Measurements from ENCODE around the gene ZNF407.

The ZNF407 gene

GRCh38 chr18:74995419-74995736, 397.7 kb downstream of the ZNF407 start:
- Histone ChIP-seq H3K4me3 (ENCODE audit: control insufficient read depth in 1 of 7, extremely low read depth in 1 of 7, insufficient read depth in 4 of 7, low read depth in 2 of 7, low read length in 6 of 7) (no peak overlapping the region), H3K9me3 (ENCODE audit: control extremely low read depth in 1 of 5, control insufficient read depth in 4 of 5, insufficient read depth in 2 of 5, low read depth in 1 of 5, low read length in 4 of 5) (no peaks in the 10 kb centered on the region), H3K27ac (ENCODE audit: insufficient read depth in 1 of 2, low read depth in 1 of 2, low read length in 2 of 2, poor library complexity in 1 of 2, severe bottlenecking in 2 of 2) (no peak overlapping the region), H3K27me3 (replicated peaks in 2 of 5; ENCODE audit: control insufficient read depth in 4 of 5, insufficient read depth in 5 of 5, low read length in 4 of 5) (no peaks in the 10 kb centered on the region), H3K4me1 (ENCODE audit: control extremely low read depth in 1 of 4, control insufficient read depth in 4 of 4, insufficient read depth in 4 of 4, low read length in 3 of 4) (peaks cover 0 to 29% (median 11%) of the 10 kb centered on the region in 4 experiments), H3K36me3 (ENCODE audit: control insufficient read depth in 4 of 4, insufficient read depth in 4 of 4, low read length in 3 of 4) (no peaks in the 10 kb centered on the region)
- CTCF ChIA-PET, result interaction anchor here (1.5 kb wide), 1 partner anchor 11 kb away, joined by 6 read pairs; no protein-coding TSS in a partner anchor
- no CpG with 5 or more reads among the region's 2 CpGs for WGBS (ENCODE audit: insufficient coverage)
- DNase-seq, result no peak
- POLR2A ChIA-PET, result no interaction called here

- Histone ChIP-seq H3K4me1 (ENCODE audit: control extremely low read depth in 1 of 4, control insufficient read depth in 4 of 4, insufficient read depth in 4 of 4, low read length in 3 of 4) (peaks cover 0 to 24% (median 7%) of the 10 kb centered on the region in 4 experiments), H3K36me3 (ENCODE audit: control insufficient read depth in 4 of 4, insufficient read depth in 4 of 4, low read length in 3 of 4) (no peaks in the 10 kb centered on the region), H3K27ac (ENCODE audit: insufficient read depth in 1 of 2, low read depth in 1 of 2, low read length in 2 of 2, poor library complexity in 1 of 2, severe bottlenecking in 2 of 2) (no peak overlapping the region), H3K4me3 (ENCODE audit: control insufficient read depth in 1 of 7, extremely low read depth in 1 of 7, insufficient read depth in 4 of 7, low read depth in 2 of 7, low read length in 6 of 7) (no peak overlapping the region), H3K27me3 (replicated peaks in 2 of 5; ENCODE audit: control insufficient read depth in 4 of 5, insufficient read depth in 5 of 5, low read length in 4 of 5) (no peaks in the 10 kb centered on the region), H3K9me3 (ENCODE audit: control extremely low read depth in 1 of 5, control insufficient read depth in 4 of 5, insufficient read depth in 2 of 5, low read depth in 1 of 5, low read length in 4 of 5) (no peaks in the 10 kb centered on the region)
- 100% methylated on average over 4 of the region's 6 CpGs for WGBS (ENCODE audit: insufficient coverage)
- no peak for DNase-seq
- ChIA-PET CTCF (interaction anchor here (1.5 kb wide), 1 partner anchor 10 kb away, joined by 6 read pairs; no protein-coding TSS in a partner anchor), POLR2A (no interaction called here)
Measured at GRCh38 chr18:74996055-74996454, 398.4 kb downstream of the ZNF407 start.

GRCh38 chr18:74996996-74997395, 399.3 kb downstream of the ZNF407 start:
- no peak for DNase-seq
- H3K4me3 ChIP-seq (ENCODE audit: control insufficient read depth in 1 of 7, extremely low read depth in 1 of 7, insufficient read depth in 4 of 7, low read depth in 2 of 7, low read length in 6 of 7), result no peak overlapping the region
- ChIA-PET POLR2A (no interaction called here), CTCF (no interaction called here)
- H3K36me3 ChIP-seq (ENCODE audit: control insufficient read depth in 4 of 4, insufficient read depth in 4 of 4, low read length in 3 of 4), result no peaks in the 10 kb centered on the region
- H3K27me3 ChIP-seq (replicated peaks in 2 of 5; ENCODE audit: control insufficient read depth in 4 of 5, insufficient read depth in 5 of 5, low read length in 4 of 5), result no peaks in the 10 kb centered on the region
- peaks cover 0 to 14% (median 2%) of the 10 kb centered on the region in 4 experiments for H3K4me1 ChIP-seq (ENCODE audit: control extremely low read depth in 1 of 4, control insufficient read depth in 4 of 4, insufficient read depth in 4 of 4, low read length in 3 of 4)
- no peaks in the 10 kb centered on the region for H3K9me3 ChIP-seq (ENCODE audit: control extremely low read depth in 1 of 5, control insufficient read depth in 4 of 5, insufficient read depth in 2 of 5, low read depth in 1 of 5, low read length in 4 of 5)
- WGBS (ENCODE audit: insufficient coverage), result 93% methylated on average over 5 of the region's 6 CpGs
- no peak overlapping the region for H3K27ac ChIP-seq (ENCODE audit: insufficient read depth in 1 of 2, low read depth in 1 of 2, low read length in 2 of 2, poor library complexity in 1 of 2, severe bottlenecking in 2 of 2)

- Histone ChIP-seq H3K27me3 (replicated peaks in 2 of 5; ENCODE audit: control insufficient read depth in 4 of 5, insufficient read depth in 5 of 5, low read length in 4 of 5) (no peaks in the 10 kb centered on the region), H3K9me3 (ENCODE audit: control extremely low read depth in 1 of 5, control insufficient read depth in 4 of 5, insufficient read depth in 2 of 5, low read depth in 1 of 5, low read length in 4 of 5) (no peaks in the 10 kb centered on the region), H3K27ac (ENCODE audit: insufficient read depth in 1 of 2, low read depth in 1 of 2, low read length in 2 of 2, poor library complexity in 1 of 2, severe bottlenecking in 2 of 2) (no peak overlapping the region), H3K4me1 (ENCODE audit: control extremely low read depth in 1 of 4, control insufficient read depth in 4 of 4, insufficient read depth in 4 of 4, low read length in 3 of 4) (no peaks in the 10 kb centered on the region), H3K4me3 (ENCODE audit: control insufficient read depth in 1 of 7, extremely low read depth in 1 of 7, insufficient read depth in 4 of 7, low read depth in 2 of 7, low read length in 6 of 7) (no peak overlapping the region), H3K36me3 (ENCODE audit: control insufficient read depth in 4 of 4, insufficient read depth in 4 of 4, low read length in 3 of 4) (no peaks in the 10 kb centered on the region)
- no peak for DNase-seq
- ChIA-PET POLR2A (no interaction called here), CTCF (interaction anchor here (1.7 kb wide), 1 partner anchor 9 kb away, joined by 5 read pairs; no protein-coding TSS in a partner anchor)
- 100% methylated on average over 2 of the region's 3 CpGs for WGBS (ENCODE audit: insufficient coverage)
Measured at GRCh38 chr18:75000920-75001319, 403.2 kb downstream of the ZNF407 start.

- CTCF ChIA-PET, result no interaction called here
Measured at GRCh38 chr18:75003039-75003438, 405.4 kb downstream of the ZNF407 start.

GRCh38 chr18:75003764-75004690, 406.4 kb downstream of the ZNF407 start:
- Histone ChIP-seq H3K27me3 (replicated peaks in 2 of 5; ENCODE audit: control insufficient read depth in 4 of 5, insufficient read depth in 5 of 5, low read length in 4 of 5) (no peaks in the 10 kb centered on the region), H3K9me3 (ENCODE audit: control extremely low read depth in 1 of 5, control insufficient read depth in 4 of 5, insufficient read depth in 2 of 5, low read depth in 1 of 5, low read length in 4 of 5) (no peaks in the 10 kb centered on the region), H3K4me3 (ENCODE audit: control insufficient read depth in 1 of 7, extremely low read depth in 1 of 7, insufficient read depth in 4 of 7, low read depth in 2 of 7, low read length in 6 of 7) (no peak overlapping the region), H3K36me3 (ENCODE audit: control insufficient read depth in 4 of 4, insufficient read depth in 4 of 4, low read length in 3 of 4) (no peaks in the 10 kb centered on the region), H3K27ac (ENCODE audit: insufficient read depth in 1 of 2, low read depth in 1 of 2, low read length in 2 of 2, poor library complexity in 1 of 2, severe bottlenecking in 2 of 2) (no peak overlapping the region), H3K4me1 (ENCODE audit: control extremely low read depth in 1 of 4, control insufficient read depth in 4 of 4, insufficient read depth in 4 of 4, low read length in 3 of 4) (no peaks in the 10 kb centered on the region)
- DNase-seq, result no peak
- ChIA-PET POLR2A (no interaction called here), CTCF (interaction anchor here (1.5 kb wide), 1 partner anchor 37 kb away, joined by 3 read pairs; no protein-coding TSS in a partner anchor)
- over 99% methylated on average over 20 of the region's 23 CpGs for WGBS (ENCODE audit: insufficient coverage)

More at GRCh38 chr18:75003039-75003438, 405.4 kb downstream of the ZNF407 start:
- Histone ChIP-seq H3K36me3 (ENCODE audit: control insufficient read depth in 4 of 4, insufficient read depth in 4 of 4, low read length in 3 of 4) (no peaks in the 10 kb centered on the region), H3K4me1 (ENCODE audit: control extremely low read depth in 1 of 4, control insufficient read depth in 4 of 4, insufficient read depth in 4 of 4, low read length in 3 of 4) (no peaks in the 10 kb centered on the region), H3K9me3 (ENCODE audit: control extremely low read depth in 1 of 5, control insufficient read depth in 4 of 5, insufficient read depth in 2 of 5, low read depth in 1 of 5, low read length in 4 of 5) (no peaks in the 10 kb centered on the region), H3K4me3 (ENCODE audit: control insufficient read depth in 1 of 7, extremely low read depth in 1 of 7, insufficient read depth in 4 of 7, low read depth in 2 of 7, low read length in 6 of 7) (no peak overlapping the region), H3K27ac (ENCODE audit: insufficient read depth in 1 of 2, low read depth in 1 of 2, low read length in 2 of 2, poor library complexity in 1 of 2, severe bottlenecking in 2 of 2) (no peak overlapping the region), H3K27me3 (replicated peaks in 2 of 5; ENCODE audit: control insufficient read depth in 4 of 5, insufficient read depth in 5 of 5, low read length in 4 of 5) (no peaks in the 10 kb centered on the region)
- POLR2A ChIA-PET, result no interaction called here
- no peak for DNase-seq
- no CpG with 5 or more reads among the region's 2 CpGs for WGBS (ENCODE audit: insufficient coverage)

GRCh38 chr18:75005626-75006025, 408.0 kb downstream of the ZNF407 start:
- H3K4me3 ChIP-seq (ENCODE audit: control insufficient read depth in 1 of 7, extremely low read depth in 1 of 7, insufficient read depth in 4 of 7, low read depth in 2 of 7, low read length in 6 of 7), result no peak overlapping the region
- H3K27ac ChIP-seq (ENCODE audit: insufficient read depth in 1 of 2, low read depth in 1 of 2, low read length in 2 of 2, poor library complexity in 1 of 2, severe bottlenecking in 2 of 2), result no peak overlapping the region
- WGBS (ENCODE audit: insufficient coverage), result 100% methylated on average over 3 of the region's 8 CpGs
- CTCF ChIA-PET, result interaction anchor here (0.8 to 2.3 kb wide), 3 partner anchors 8 to 35 kb away, joined by 3 to 6 read pairs (median 3); no protein-coding TSS in a partner anchor
- no peaks in the 10 kb centered on the region for H3K9me3 ChIP-seq (ENCODE audit: control extremely low read depth in 1 of 5, control insufficient read depth in 4 of 5, insufficient read depth in 2 of 5, low read depth in 1 of 5, low read length in 4 of 5)
- H3K27me3 ChIP-seq (replicated peaks in 2 of 5; ENCODE audit: control insufficient read depth in 4 of 5, insufficient read depth in 5 of 5, low read length in 4 of 5), result no peaks in the 10 kb centered on the region
- no peaks in the 10 kb centered on the region for H3K36me3 ChIP-seq (ENCODE audit: control insufficient read depth in 4 of 4, insufficient read depth in 4 of 4, low read length in 3 of 4)
- no peaks in the 10 kb centered on the region for H3K4me1 ChIP-seq (ENCODE audit: control extremely low read depth in 1 of 4, control insufficient read depth in 4 of 4, insufficient read depth in 4 of 4, low read length in 3 of 4)
- POLR2A ChIA-PET, result no interaction called here
- DNase-seq, result no peak
